HepG2 (cell line): ENCODE data around the gene NEDD4L. TPM values are rescaled to one million over a fixed set of nuclear protein-coding genes. Genes with fewer than 3 reads are reported as not detected.
A peak's percentile ranks its signal among the peaks of the same experiment; 100 is the strongest.

ENCODE experiments used
- AGO1 ChIP-seq: fragments of 200-400 bp; formaldehyde crosslinking; IDR thresholded peaks from 2 replicates; pipeline ENCODE4 v1.6.1; 2017; ENCODE audit warnings: mild to moderate bottlenecking, low read depth, low read length, moderate library complexity; ENCODE audit not compliant: poor library complexity, severe bottlenecking
- KLF13 ChIP-seq: sonication (generic); formaldehyde crosslinking; IDR thresholded peaks from 2 replicates; pipeline ENCODE4 v1.4.0; 2020; ENCODE audit warnings: mild to moderate bottlenecking, missing genetic modification reagents
- MED8 ChIP-seq: sonication (generic); formaldehyde crosslinking; IDR thresholded peaks from 2 replicates; pipeline ENCODE4 v1.8.1; 2023; ENCODE audit warnings: mild to moderate bottlenecking, missing genetic modification reagents; ENCODE audit not compliant: insufficient replicate concordance
- MIER3 ChIP-seq: IDR thresholded peaks from 2 replicates; pipeline ENCODE4 v1.6.1; 2016; ENCODE audit warnings: missing compliant biosample characterization, borderline replicate concordance
- MYC ChIP-seq: sonication (generic); formaldehyde crosslinking; IDR thresholded peaks from 2 replicates; pipeline ENCODE4 v1.9.0; 2021; ENCODE audit warnings: missing genetic modification reagents, borderline replicate concordance
- NFKB2 ChIP-seq: sonication (generic); formaldehyde crosslinking; IDR thresholded peaks from 2 replicates; pipeline ENCODE4 v1.4.0; 2020; ENCODE audit warnings: missing genetic modification reagents, borderline replicate concordance
- RAD51 ChIP-seq: fragments of 450-650 bp; IDR thresholded peaks from 2 replicates; pipeline ENCODE4 v1.6.1; 2016; ENCODE audit warnings: borderline replicate concordance
- RBM22 ChIP-seq: fragments of 200-400 bp; formaldehyde crosslinking; optimal IDR thresholded peaks from 2 replicates; pipeline ENCODE3; 2017; ENCODE audit warnings: mild to moderate bottlenecking, low read length, moderate library complexity
- SP2 ChIP-seq: sonication (generic); formaldehyde crosslinking; IDR thresholded peaks from 2 replicates; pipeline ENCODE4 v1.5.1; 2020; ENCODE audit warnings: mild to moderate bottlenecking, missing genetic modification reagents
- TBL1XR1 ChIP-seq: fragments of 150-350 bp; IDR thresholded peaks from 2 replicates; pipeline ENCODE4 v1.6.1; 2014; ENCODE audit warnings: borderline replicate concordance, low read length; ENCODE audit not compliant: partially characterized antibody
- TEAD3 ChIP-seq: optimal IDR thresholded peaks from 2 replicates; pipeline ENCODE3; 2016; ENCODE audit warnings: borderline replicate concordance
- ZBTB21 ChIP-seq: sonication (generic); formaldehyde crosslinking; IDR thresholded peaks from 2 replicates; pipeline ENCODE4 v1.4.0; 2020; ENCODE audit warnings: missing genetic modification reagents
- ZNF367 ChIP-seq: sonication (generic); formaldehyde crosslinking; IDR thresholded peaks from 2 replicates; pipeline ENCODE4 v1.4.0; 2020; ENCODE audit warnings: missing genetic modification reagents, borderline replicate concordance
- ZNF883 ChIP-seq: sonication (generic); formaldehyde crosslinking; IDR thresholded peaks from 2 replicates; pipeline ENCODE4 v1.5.1; 2020; ENCODE audit warnings: mild to moderate bottlenecking, missing genetic modification reagents; ENCODE audit errors: not compliant biosample characterization
- polyA plus RNA-seq, 8 experiments: library from polyadenylated mRNA; depleted of rRNA in 3 of 8; stranded (reverse) in 7 of 8; unstranded in 1 of 8; fragments of >200 nt; fragmentation: Illumina TruSeq in 4 of 8; extraction: Trizol in 4 of 8; gene quantifications; 2 replicates each; pipeline versions ENCODE4 v1.2.1 to v1.2.3, GENCODE V29; 2011 to 2016; ENCODE audit warnings: low read depth in 4 of 8, missing spikeins in 1 of 8, mixed read lengths in 1 of 8; ENCODE audit not compliant: insufficient read depth in 1 of 8
- total RNA-seq, 5 experiments: library from RNA; depleted of rRNA; stranded (reverse); fragments of >200 nt; fragmentation: Illumina TruSeq; extraction: Trizol; gene quantifications; 2 replicates each; pipeline ENCODE4 v1.2.3, GENCODE V29; 2016; ENCODE audit warnings: low read depth in 1 of 5
- TF ChIP-seq, protein P1 (sequence below), 2 experiments: sonication (generic) in 1 of 2; formaldehyde crosslinking in 1 of 2; IDR thresholded peaks; 2 replicates each; pipeline versions ENCODE4 v1.4.0 to v1.6.1; 2018 to 2020; ENCODE audit warnings: missing genetic modification reagents in 2 of 2, borderline replicate concordance in 1 of 2, low read depth in 1 of 2, mild to moderate bottlenecking in 1 of 2, missing biosample characterization in 1 of 2
- TF ChIP-seq, protein P2 (sequence below): IDR thresholded peaks from 2 replicates; pipeline ENCODE4 v1.6.1; 2016; ENCODE audit warnings: mild to moderate bottlenecking, missing biosample characterization, missing genetic modification reagents
- TF ChIP-seq, protein P3 (sequence below): sonication (generic); formaldehyde crosslinking; IDR thresholded peaks from 2 replicates; pipeline ENCODE4 v1.4.0; 2020; ENCODE audit warnings: missing genetic modification reagents, mild to moderate bottlenecking, borderline replicate concordance
- TF ChIP-seq, protein P4 (sequence below): sonication (generic); formaldehyde crosslinking; IDR thresholded peaks from 2 replicates; pipeline ENCODE4 v1.8.0; 2022; ENCODE audit warnings: missing genetic modification reagents, mild to moderate bottlenecking, moderate library complexity, borderline replicate concordance
- TF ChIP-seq, protein P5 (sequence below): sonication (generic); formaldehyde crosslinking; IDR thresholded peaks from 2 replicates; pipeline ENCODE4 v1.4.0; 2020; ENCODE audit warnings: missing genetic modification reagents

Gene NEDD4L
- total and polyA plus RNA-seq, 2 of the 13 experiments (the other 11 are each of a cell fraction or from before 2014, with no cell fraction given) = 168 to 390 TPM

DNA sequence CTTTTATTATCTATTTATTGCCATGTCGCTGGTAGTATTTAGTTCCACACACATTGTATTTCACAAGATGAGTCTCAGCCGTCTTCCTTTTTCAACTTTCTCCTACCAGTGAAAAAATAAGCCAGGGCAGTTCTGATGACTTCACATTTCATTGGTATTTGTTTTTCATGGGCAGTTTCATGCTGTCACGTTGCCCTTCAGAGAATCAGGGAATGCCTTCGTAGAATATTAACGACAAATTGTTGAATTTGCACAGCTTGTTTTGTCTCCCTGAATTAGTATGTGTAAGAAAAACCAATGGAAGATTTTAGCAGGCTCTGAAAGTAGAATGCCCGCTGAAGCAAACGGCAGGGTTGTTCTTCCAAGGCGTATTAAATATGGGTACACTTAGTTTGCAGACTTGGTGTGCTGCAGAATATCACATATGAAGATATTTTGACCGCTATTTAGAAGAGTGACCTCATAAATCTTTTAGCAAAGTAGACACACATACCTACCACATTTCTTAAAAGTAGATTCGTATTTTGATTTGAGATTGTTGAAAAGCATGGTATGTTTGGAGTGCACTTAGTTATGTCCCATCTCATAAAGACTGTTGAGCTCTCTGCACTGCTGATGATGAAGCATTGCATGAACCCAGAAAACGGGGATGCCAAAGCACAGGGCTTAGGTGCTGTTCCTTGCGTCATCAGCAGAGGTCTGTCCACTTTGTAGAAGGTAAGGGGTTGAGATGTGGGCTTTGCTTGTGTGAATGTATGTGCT lies 2.9 kb downstream of the NEDD4L start (continued):
- TF ChIP-seq, protein P1, sequence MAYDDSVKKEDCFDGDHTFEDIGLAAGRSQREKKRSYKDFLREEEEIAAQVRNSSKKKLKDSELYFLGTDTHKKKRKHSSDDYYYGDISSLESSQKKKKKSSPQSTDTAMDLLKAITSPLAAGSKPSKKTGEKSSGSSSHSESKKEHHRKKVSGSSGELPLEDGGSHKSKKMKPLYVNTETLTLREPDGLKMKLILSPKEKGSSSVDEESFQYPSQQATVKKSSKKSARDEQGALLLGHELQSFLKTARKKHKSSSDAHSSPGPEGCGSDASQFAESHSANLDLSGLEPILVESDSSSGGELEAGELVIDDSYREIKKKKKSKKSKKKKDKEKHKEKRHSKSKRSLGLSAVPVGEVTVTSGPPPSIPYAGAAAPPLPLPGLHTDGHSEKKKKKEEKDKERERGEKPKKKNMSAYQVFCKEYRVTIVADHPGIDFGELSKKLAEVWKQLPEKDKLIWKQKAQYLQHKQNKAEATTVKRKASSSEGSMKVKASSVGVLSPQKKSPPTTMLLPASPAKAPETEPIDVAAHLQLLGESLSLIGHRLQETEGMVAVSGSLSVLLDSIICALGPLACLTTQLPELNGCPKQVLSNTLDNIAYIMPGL (CRISPR knock-in tag; IDR thresholded peaks at IDR 0.05; ENCODE audit: borderline replicate concordance in 1 of 2, low read depth in 1 of 2) = no peak
- no peak for TF ChIP-seq ZNF367 (CRISPR knock-in tag)
- TF ChIP-seq, protein P2, sequence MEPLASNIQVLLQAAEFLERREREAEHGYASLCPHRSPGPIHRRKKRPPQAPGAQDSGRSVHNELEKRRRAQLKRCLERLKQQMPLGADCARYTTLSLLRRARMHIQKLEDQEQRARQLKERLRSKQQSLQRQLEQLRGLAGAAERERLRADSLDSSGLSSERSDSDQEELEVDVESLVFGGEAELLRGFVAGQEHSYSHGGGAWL = no peak
- no peak for TF ChIP-seq NFKB2 (CRISPR knock-in tag)
- no peak for TF ChIP-seq ZNF883 (CRISPR knock-in tag)
- TF ChIP-seq RAD51 = no peak
- TF ChIP-seq, protein P3, sequence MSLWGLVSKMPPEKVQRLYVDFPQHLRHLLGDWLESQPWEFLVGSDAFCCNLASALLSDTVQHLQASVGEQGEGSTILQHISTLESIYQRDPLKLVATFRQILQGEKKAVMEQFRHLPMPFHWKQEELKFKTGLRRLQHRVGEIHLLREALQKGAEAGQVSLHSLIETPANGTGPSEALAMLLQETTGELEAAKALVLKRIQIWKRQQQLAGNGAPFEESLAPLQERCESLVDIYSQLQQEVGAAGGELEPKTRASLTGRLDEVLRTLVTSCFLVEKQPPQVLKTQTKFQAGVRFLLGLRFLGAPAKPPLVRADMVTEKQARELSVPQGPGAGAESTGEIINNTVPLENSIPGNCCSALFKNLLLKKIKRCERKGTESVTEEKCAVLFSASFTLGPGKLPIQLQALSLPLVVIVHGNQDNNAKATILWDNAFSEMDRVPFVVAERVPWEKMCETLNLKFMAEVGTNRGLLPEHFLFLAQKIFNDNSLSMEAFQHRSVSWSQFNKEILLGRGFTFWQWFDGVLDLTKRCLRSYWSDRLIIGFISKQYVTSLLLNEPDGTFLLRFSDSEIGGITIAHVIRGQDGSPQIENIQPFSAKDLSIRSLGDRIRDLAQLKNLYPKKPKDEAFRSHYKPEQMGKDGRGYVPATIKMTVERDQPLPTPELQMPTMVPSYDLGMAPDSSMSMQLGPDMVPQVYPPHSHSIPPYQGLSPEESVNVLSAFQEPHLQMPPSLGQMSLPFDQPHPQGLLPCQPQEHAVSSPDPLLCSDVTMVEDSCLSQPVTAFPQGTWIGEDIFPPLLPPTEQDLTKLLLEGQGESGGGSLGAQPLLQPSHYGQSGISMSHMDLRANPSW (CRISPR knock-in tag) = no peak
- TF ChIP-seq AGO1 = no peak
- TF ChIP-seq, protein P4, sequence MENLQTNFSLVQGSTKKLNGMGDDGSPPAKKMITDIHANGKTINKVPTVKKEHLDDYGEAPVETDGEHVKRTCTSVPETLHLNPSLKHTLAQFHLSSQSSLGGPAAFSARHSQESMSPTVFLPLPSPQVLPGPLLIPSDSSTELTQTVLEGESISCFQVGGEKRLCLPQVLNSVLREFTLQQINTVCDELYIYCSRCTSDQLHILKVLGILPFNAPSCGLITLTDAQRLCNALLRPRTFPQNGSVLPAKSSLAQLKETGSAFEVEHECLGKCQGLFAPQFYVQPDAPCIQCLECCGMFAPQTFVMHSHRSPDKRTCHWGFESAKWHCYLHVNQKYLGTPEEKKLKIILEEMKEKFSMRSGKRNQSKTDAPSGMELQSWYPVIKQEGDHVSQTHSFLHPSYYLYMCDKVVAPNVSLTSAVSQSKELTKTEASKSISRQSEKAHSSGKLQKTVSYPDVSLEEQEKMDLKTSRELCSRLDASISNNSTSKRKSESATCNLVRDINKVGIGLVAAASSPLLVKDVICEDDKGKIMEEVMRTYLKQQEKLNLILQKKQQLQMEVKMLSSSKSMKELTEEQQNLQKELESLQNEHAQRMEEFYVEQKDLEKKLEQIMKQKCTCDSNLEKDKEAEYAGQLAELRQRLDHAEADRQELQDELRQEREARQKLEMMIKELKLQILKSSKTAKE (CRISPR knock-in tag) = no peak
- TF ChIP-seq KLF13 (CRISPR knock-in tag) = no peak
- TF ChIP-seq MED8 (CRISPR knock-in tag) = no peak
- TF ChIP-seq ZBTB21 (CRISPR knock-in tag) = no peak
- no peak for TF ChIP-seq MIER3 (CRISPR knock-in tag)
- peak; percentile 89 for TF ChIP-seq RBM22
- TF ChIP-seq TBL1XR1 = no peak
- TF ChIP-seq MYC (CRISPR knock-in tag) = no peak
- no peak for TF ChIP-seq TEAD3 (CRISPR knock-in tag)
- no peak for TF ChIP-seq SP2 (CRISPR knock-in tag)
- TF ChIP-seq, protein P5, sequence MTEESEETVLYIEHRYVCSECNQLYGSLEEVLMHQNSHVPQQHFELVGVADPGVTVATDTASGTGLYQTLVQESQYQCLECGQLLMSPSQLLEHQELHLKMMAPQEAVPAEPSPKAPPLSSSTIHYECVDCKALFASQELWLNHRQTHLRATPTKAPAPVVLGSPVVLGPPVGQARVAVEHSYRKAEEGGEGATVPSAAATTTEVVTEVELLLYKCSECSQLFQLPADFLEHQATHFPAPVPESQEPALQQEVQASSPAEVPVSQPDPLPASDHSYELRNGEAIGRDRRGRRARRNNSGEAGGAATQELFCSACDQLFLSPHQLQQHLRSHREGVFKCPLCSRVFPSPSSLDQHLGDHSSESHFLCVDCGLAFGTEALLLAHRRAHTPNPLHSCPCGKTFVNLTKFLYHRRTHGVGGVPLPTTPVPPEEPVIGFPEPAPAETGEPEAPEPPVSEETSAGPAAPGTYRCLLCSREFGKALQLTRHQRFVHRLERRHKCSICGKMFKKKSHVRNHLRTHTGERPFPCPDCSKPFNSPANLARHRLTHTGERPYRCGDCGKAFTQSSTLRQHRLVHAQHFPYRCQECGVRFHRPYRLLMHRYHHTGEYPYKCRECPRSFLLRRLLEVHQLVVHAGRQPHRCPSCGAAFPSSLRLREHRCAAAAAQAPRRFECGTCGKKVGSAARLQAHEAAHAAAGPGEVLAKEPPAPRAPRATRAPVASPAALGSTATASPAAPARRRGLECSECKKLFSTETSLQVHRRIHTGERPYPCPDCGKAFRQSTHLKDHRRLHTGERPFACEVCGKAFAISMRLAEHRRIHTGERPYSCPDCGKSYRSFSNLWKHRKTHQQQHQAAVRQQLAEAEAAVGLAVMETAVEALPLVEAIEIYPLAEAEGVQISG (CRISPR knock-in tag) = no peak
